Sigmoid colon (tissue), 4 donors: ENCODE data around the gene ACRBP.

Experiments
- EP300 ChIP-seq, 4 donors: sonication (generic); formaldehyde crosslinking; IDR thresholded peaks; one replicate each; pipeline ENCODE4 v1.6.1; 2017; ENCODE audit warnings: antibody characterized with exemption in 4 of 4
- POLR2A ChIP-seq, 2 donors: fragments of 450-650 bp; IDR thresholded peaks; one replicate each; pipeline ENCODE4 v1.6.1; 2016; ENCODE audit warnings: antibody characterized with exemption in 2 of 2, mild to moderate bottlenecking in 2 of 2, moderate library complexity in 2 of 2
- POLR2AphosphoS5 ChIP-seq, 4 donors: sonication (generic); formaldehyde crosslinking; IDR thresholded peaks; one replicate each; pipeline ENCODE4 v1.6.1; 2017; ENCODE audit warnings: antibody characterized with exemption in 4 of 4
- TF ChIP-seq, protein P1 (sequence below), 4 experiments: fragments of 450-650 bp in 3 of 4; fragments of 200-600 bp in 1 of 4; IDR thresholded peaks; one replicate each; pipeline ENCODE4 v1.5.1; 2016 to 2019; ENCODE audit warnings: antibody characterized with exemption in 4 of 4, mild to moderate bottlenecking in 3 of 4, moderate library complexity in 2 of 4

DNA sequence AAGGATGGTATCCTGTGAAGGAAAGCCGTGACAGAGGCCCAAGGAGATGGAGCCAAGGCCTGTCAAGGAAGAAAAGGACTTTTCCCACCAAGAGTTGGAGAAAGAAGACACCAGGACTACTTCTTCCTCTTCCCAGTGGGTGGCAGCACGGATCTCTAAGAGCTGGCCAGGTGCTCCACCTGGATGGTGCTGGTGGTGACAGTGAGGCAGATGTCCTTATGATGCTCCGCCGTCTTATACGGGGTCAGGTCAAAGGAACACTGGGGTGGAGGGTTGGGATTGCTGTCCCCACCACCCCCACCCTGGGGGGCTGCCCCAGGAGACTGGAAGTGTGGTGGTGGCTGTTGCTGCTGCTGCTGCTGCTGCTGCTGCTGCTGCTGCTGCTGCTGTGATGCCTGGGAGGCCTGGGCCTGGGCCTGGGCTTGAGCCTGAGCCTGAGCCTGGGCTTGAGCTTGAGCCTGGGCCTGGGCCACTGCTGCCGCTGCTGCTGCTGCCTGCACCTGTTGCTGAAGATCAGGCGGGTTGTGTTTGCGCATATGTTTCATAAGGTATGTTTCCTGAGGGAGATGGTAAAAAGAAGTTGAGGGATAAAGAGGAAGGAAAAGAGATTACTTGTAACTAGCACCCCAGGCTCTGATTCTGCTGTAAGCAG, 20.5 kb upstream of the ACRBP start:
- TF ChIP-seq, protein P1, sequence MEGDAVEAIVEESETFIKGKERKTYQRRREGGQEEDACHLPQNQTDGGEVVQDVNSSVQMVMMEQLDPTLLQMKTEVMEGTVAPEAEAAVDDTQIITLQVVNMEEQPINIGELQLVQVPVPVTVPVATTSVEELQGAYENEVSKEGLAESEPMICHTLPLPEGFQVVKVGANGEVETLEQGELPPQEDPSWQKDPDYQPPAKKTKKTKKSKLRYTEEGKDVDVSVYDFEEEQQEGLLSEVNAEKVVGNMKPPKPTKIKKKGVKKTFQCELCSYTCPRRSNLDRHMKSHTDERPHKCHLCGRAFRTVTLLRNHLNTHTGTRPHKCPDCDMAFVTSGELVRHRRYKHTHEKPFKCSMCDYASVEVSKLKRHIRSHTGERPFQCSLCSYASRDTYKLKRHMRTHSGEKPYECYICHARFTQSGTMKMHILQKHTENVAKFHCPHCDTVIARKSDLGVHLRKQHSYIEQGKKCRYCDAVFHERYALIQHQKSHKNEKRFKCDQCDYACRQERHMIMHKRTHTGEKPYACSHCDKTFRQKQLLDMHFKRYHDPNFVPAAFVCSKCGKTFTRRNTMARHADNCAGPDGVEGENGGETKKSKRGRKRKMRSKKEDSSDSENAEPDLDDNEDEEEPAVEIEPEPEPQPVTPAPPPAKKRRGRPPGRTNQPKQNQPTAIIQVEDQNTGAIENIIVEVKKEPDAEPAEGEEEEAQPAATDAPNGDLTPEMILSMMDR (IDR thresholded peaks at IDR 0.05), result no peak
- TF ChIP-seq POLR2AphosphoS5 (IDR thresholded peaks at IDR 0.05), result no peak
- no peak for TF ChIP-seq POLR2A (IDR thresholded peaks at IDR 0.05)
- TF ChIP-seq EP300 (IDR thresholded peaks at IDR 0.05), result no peak
